ENCODE results near the gene NEU1. TPM values are rescaled to one million over a fixed set of nuclear protein-coding genes. Genes with fewer than 3 reads are reported as not detected.
"Not testable (repeated sequence)": the region's sequence is repeated elsewhere in the genome, so short reads cannot be mapped to it uniquely, and the experiment has no call there.

The NEU1 gene
- 39.0 and 49.4 TPM in 2 replicates for polyA plus RNA-seq (2011; rRNA removed)
- polyA minus RNA-seq (2011; rRNA and poly(A)+ RNA removed) = 27.3 and 34.4 TPM in 2 replicates

DNA sequence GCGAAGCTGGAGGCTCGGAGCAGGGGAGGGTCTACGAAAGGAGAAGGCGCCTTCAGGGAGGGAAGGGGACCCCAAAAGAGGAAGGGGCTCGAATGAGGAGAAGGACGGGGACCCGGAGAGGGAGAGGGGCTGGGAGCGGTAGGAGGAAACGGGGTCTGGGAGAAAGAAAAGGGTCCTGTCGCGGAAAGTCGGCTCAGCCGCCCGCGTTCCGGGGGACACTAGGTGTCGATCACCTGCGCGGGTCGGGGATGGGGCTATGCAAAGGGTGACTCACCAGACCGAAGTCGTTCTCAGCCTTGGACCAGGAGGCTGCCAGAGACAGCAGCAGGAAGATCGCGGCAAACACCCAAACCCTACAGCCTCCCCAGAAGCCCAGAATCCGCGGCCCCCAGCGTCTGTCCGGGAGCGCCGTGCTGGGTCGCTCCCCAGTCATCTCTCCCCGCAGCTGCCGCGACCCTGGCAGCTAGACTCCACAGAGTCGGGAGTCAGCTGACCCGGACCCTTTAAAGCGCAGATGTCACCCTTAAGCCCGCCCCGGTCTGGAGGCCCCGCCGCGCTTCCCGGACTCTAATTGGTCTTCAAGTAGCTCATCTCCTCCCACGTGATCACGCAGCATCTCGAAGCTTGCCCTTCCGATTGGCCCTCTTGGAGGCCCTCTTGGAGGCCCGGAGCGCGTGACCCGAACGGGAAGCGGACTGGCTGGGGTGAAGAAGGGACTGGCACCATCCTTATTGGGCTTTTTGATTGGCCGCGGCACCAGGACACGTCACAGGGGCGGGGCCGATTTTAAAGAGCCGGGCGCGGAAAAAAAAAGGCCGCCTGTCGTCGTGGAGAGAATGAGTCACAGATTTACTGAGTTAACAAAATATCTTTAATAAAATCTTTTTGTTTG is at the start of gene NEU1:
Gene NEU1 (minus strand): TSS at position 478 of the 892 bp plus-strand sequence. CDS start 45 bp downstream, at position 433.
- peak; percentile 100 for DNase-seq (ENCODE audit: low read depth, low spot score)
- Histone ChIP-seq H3K9me3 (ENCODE audit: control insufficient read depth, insufficient read depth, low read length) (no peaks in the 10 kb centered on the region; the same call in 1 of the 2 replicates), H3K27me3 (ENCODE audit: control insufficient read depth, insufficient read depth, low read length) (no peaks in the 10 kb centered on the region), H3K4me3 (ENCODE audit: low read depth, low read length) (peak within 1 kb of the TSS; percentile 92), H3K27ac (ENCODE audit: low read depth, low read length) (peak within 1 kb of the TSS; percentile 78)
- POLR2A ChIA-PET = interaction anchor here (0.6 to 2.0 kb wide), 14 partner anchors 12 to 198 kb away, joined by 3 to 15 read pairs (median 4); partner anchors contain the start of genes GPANK1, HSPA1B, LSM2 and ZBTB12
- CTCF ChIA-PET = interaction anchor here (1.3 kb wide), 1 partner anchor 90 kb away, joined by 5 read pairs; no protein-coding TSS in a partner anchor
- TF ChIP-seq, protein P1, sequence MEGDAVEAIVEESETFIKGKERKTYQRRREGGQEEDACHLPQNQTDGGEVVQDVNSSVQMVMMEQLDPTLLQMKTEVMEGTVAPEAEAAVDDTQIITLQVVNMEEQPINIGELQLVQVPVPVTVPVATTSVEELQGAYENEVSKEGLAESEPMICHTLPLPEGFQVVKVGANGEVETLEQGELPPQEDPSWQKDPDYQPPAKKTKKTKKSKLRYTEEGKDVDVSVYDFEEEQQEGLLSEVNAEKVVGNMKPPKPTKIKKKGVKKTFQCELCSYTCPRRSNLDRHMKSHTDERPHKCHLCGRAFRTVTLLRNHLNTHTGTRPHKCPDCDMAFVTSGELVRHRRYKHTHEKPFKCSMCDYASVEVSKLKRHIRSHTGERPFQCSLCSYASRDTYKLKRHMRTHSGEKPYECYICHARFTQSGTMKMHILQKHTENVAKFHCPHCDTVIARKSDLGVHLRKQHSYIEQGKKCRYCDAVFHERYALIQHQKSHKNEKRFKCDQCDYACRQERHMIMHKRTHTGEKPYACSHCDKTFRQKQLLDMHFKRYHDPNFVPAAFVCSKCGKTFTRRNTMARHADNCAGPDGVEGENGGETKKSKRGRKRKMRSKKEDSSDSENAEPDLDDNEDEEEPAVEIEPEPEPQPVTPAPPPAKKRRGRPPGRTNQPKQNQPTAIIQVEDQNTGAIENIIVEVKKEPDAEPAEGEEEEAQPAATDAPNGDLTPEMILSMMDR (IDR thresholded peaks at IDR 0.05; ENCODE audit: low read depth, low read length) = no peak

- ChIA-PET POLR2A (interaction anchor here (0.6 to 1.2 kb wide), 4 partner anchors 9 to 265 kb away, joined by 3 to 8 read pairs (median 3); no protein-coding TSS in a partner anchor), CTCF (interaction anchor here (1.4 kb wide), 1 partner anchor 40 kb away, joined by 3 read pairs; no protein-coding TSS in a partner anchor)
- Histone ChIP-seq H3K27ac (ENCODE audit: low read depth, low read length) (no peak overlapping the region), H3K27me3 (ENCODE audit: control insufficient read depth, insufficient read depth, low read length) (no peaks in the 10 kb centered on the region), H3K9me3 (ENCODE audit: control insufficient read depth, insufficient read depth, low read length) (no peaks in the 10 kb centered on the region), H3K4me3 (ENCODE audit: low read depth, low read length) (no peak overlapping the region)
- no peak for DNase-seq (ENCODE audit: low read depth, low spot score)
- TF ChIP-seq, protein P1 (IDR thresholded peaks at IDR 0.05; ENCODE audit: low read depth, low read length) = no peak
Observed at GRCh38 chr6:31911826-31912585, 49.4 kb upstream of the NEU1 start.

DNA sequence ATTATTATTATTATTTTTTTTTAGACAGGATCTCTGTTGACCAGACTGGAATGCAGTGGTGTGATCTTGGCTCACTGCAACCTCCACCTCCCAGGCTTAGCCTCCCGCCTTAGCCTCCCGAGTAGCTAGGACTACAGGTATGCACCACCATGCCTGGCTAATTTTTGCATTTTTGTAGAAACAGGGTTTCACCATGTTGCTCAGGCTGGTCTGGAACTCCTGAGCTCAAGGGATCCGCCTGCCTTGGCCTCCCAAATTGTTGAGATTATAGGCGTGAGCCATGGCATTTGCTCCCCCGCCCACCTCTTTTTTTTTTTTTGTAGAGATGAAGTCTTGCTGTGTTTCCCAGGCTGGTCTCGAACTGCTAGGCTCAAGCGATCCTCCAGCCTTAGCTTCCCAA is 46.7 kb upstream of the NEU1 start:
- ChIA-PET CTCF (interaction anchor here (0.6 to 3.3 kb wide), 2 partner anchors 43 to 348 kb away, joined by 3 to 15 read pairs; no protein-coding TSS in a partner anchor), POLR2A (interaction anchor here (0.6 to 1.0 kb wide), 3 partner anchors 42 to 62 kb away, joined by 3 to 4 read pairs (median 3); partner anchors contain the start of genes DXO, NELFE and SKIC2)
- not testable (repeated sequence) for DNase-seq (ENCODE audit: low read depth, low spot score); H3K4me3 ChIP-seq (ENCODE audit: low read depth, low read length); H3K9me3 ChIP-seq (ENCODE audit: control insufficient read depth, insufficient read depth, low read length); H3K27me3 ChIP-seq (ENCODE audit: control insufficient read depth, insufficient read depth, low read length)
- H3K27ac ChIP-seq (ENCODE audit: low read depth, low read length) = peak overlapping the region; percentile 39

DNA sequence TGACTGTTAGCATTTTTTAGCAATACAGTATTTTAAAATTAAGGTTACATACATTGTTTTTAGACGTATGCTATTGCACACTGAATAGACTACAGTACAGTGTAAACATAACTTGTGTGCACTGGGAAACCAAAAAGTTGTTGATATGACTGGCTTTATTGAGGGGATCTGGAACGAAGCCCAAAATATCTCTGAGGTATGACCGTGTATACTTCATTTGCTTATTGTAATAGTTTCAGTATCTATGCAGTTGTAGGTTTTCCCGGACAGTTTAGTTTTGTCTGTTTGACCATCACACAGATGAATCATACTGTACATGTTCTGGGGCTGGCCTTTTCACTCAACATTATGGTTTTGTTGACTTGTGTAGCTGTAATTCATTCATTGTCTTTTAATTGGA is 46.2 kb upstream of the NEU1 start:
- ChIA-PET POLR2A (interaction anchor here (0.6 to 1.1 kb wide), 3 partner anchors 63 to 1063 kb away, joined by 3 to 11 read pairs (median 4); partner anchors contain the start of gene DXO), CTCF (interaction anchor here (0.6 to 3.3 kb wide), 2 partner anchors 44 to 348 kb away, joined by 3 to 15 read pairs; no protein-coding TSS in a partner anchor)
- DNase-seq (ENCODE audit: low read depth, low spot score) = peak; percentile 76
- TF ChIP-seq, protein P1 (IDR thresholded peaks at IDR 0.05; ENCODE audit: low read depth, low read length) = no peak
- no peaks in the 10 kb centered on the region for H3K27me3 ChIP-seq (ENCODE audit: control insufficient read depth, insufficient read depth, low read length)
- no peak overlapping the region for H3K4me3 ChIP-seq (ENCODE audit: low read depth, low read length)
- peak overlapping the region; percentile 65 for H3K27ac ChIP-seq (ENCODE audit: low read depth, low read length)
- H3K9me3 ChIP-seq (ENCODE audit: control insufficient read depth, insufficient read depth, low read length) = no peaks in the 10 kb centered on the region

- ChIA-PET CTCF (interaction anchor here (3.3 kb wide), 1 partner anchor 44 kb away, joined by 15 read pairs; no protein-coding TSS in a partner anchor), POLR2A (interaction anchor here (1.1 to 1.2 kb wide), 2 partner anchors 63 to 1064 kb away, joined by 4 to 11 read pairs; partner anchors contain the start of gene DXO)
- H3K27me3 ChIP-seq (ENCODE audit: control insufficient read depth, insufficient read depth, low read length); H3K4me3 ChIP-seq (ENCODE audit: low read depth, low read length); DNase-seq (ENCODE audit: low read depth, low spot score); H3K9me3 ChIP-seq (ENCODE audit: control insufficient read depth, insufficient read depth, low read length): not testable (repeated sequence)
- H3K27ac ChIP-seq (ENCODE audit: low read depth, low read length) = peak overlapping the region; percentile 65
Observed at GRCh38 chr6:31908255-31908654, 45.6 kb upstream of the NEU1 start.
